Thymus (tissue), 11 donors: ENCODE data around the gene EPS8L3. TPM values are rescaled to one million over a fixed set of nuclear protein-coding genes. Genes with fewer than 3 reads are reported as not detected.

ENCODE experiments used
- DNase-seq, 9 donors: peaks; one replicate each; pipeline ENCODE4 v3.0.0-alpha.2; 2013; ENCODE audit warnings: low spot score in 9 of 9, low read depth in 6 of 9, missing footprints in 1 of 9
- H3K27ac ChIP-seq, 2 donors: one replicate each; pipeline ENCODE4 v1.5.1; 2013; ENCODE audit warnings: control low read depth in 1 of 2, low read depth in 1 of 2, low read length in 1 of 2, mild to moderate bottlenecking in 1 of 2, moderate library complexity in 1 of 2
- H3K27me3 ChIP-seq, 2 donors: one replicate each; pipeline ENCODE4 v1.5.1; 2013; ENCODE audit warnings: low read length in 1 of 2; ENCODE audit not compliant: control insufficient read depth in 2 of 2, insufficient read depth in 1 of 2
- H3K36me3 ChIP-seq, 2 donors: one replicate each; pipeline ENCODE4 v1.5.1; 2013; ENCODE audit warnings: low read length in 1 of 2, mild to moderate bottlenecking in 1 of 2, moderate library complexity in 1 of 2; ENCODE audit not compliant: control insufficient read depth in 2 of 2, insufficient read depth in 2 of 2
- H3K4me1 ChIP-seq, 2 donors: one replicate each; pipeline ENCODE4 v1.5.1; 2013; ENCODE audit warnings: low read length in 2 of 2; ENCODE audit not compliant: control insufficient read depth in 2 of 2, insufficient read depth in 2 of 2
- H3K4me3 ChIP-seq, 2 donors: one replicate each; pipeline ENCODE4 v1.5.1; 2013; ENCODE audit warnings: low read length in 2 of 2, control low read depth in 1 of 2, mild to moderate bottlenecking in 1 of 2
- H3K9me3 ChIP-seq, 2 donors: one replicate each; pipeline ENCODE4 v1.5.1; 2013; ENCODE audit warnings: low read length in 1 of 2, mild to moderate bottlenecking in 1 of 2; ENCODE audit not compliant: control insufficient read depth in 2 of 2, insufficient read depth in 1 of 2
- WGBS: extraction: QIAGEN DNeasy Blood & Tissue Kit; methylation state at CpG from one replicate; pipeline ENCODE4 v1.1.7; 2013; 5-methylcytosine and 5-hydroxymethylcytosine counted together
- polyA plus RNA-seq: library from polyadenylated mRNA; stranded (reverse); fragments of 200-250 nt; gene quantifications from one replicate; pipeline ENCODE4 v1.2.3, GENCODE V29; 2013
- total RNA-seq: library from RNA; stranded (reverse); fragments of 120-200 nt; gene quantifications from one replicate; pipeline ENCODE4 v1.2.4, GENCODE V29; 2013
- donor health status: healthy.

The EPS8L3 gene
- total and polyA plus RNA-seq, 2 donors, result 0.02 TPM; not detected in 1

DNA sequence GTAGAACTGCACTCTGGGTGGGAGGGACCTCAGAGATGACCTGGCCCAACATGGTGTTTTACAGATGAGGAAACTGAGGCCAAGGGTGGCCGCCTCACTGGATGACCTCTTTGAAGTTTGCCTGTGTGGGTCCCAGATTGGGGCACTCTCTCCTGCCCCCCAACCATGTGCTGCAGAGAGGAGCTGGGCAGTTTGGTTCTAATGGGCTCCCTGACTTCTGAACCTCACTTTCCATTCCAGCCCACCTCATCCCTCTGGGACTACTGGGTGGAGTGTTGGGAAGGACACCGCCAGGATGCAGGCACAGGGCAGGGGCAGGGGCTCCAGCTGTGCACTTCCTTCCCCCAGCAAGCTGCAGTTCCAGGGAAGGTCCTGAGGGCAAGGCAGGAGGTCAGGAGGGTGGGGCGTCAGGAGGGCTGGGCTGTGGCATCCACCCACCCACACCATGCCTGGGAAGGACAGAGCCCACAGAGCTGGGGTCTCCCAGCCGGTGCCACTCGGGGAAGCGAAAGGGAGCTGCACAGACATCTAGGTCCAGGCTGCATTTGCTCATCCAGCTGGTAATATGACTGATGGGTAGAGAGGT is 10.3 kb upstream of the EPS8L3 start:
- no peak for DNase-seq
- Histone ChIP-seq H3K4me1 (peaks cover 0 to 8% of the 10 kb centered on the region in 2 donors), H3K27ac (no peak overlapping the region), H3K9me3 (peaks cover 0 to 3% of the 10 kb centered on the region in 2 donors), H3K4me3 (no peak overlapping the region), H3K27me3 (peaks cover 0 to 3% of the 10 kb centered on the region in 2 donors), H3K36me3 (no peaks in the 10 kb centered on the region)
- WGBS, result 66% methylated on average over 6 of the region's 6 CpGs

GRCh38 chr1:109773203-109773899 is 9.6 kb upstream of the EPS8L3 start:
- H3K27me3 ChIP-seq, result peaks cover 0 to 3% of the 10 kb centered on the region in 2 donors
- H3K9me3 ChIP-seq, result peaks cover 0 to 3% of the 10 kb centered on the region in 2 donors
- DNase-seq, result peak; percentile 40 to 85 (median 55)

GRCh38 chr1:109772658-109773202 is 9.0 kb upstream of the EPS8L3 start:
- WGBS, result 97% methylated on average over 6 of the region's 6 CpGs
- H3K27ac ChIP-seq, result no peak overlapping the region
- H3K4me3 ChIP-seq, result no peak overlapping the region

More at GRCh38 chr1:109773203-109773899, 9.6 kb upstream of the EPS8L3 start:
- Histone ChIP-seq H3K27ac (no peak overlapping the region), H3K4me3 (no peak overlapping the region), H3K36me3 (no peaks in the 10 kb centered on the region), H3K4me1 (peaks cover 0 to 8% of the 10 kb centered on the region in 2 donors)
- 53% methylated on average over 17 of the region's 17 CpGs for WGBS

GRCh38 chr1:109771712-109772657 is 8.3 kb upstream of the EPS8L3 start:
- peaks cover 0 to 3% of the 10 kb centered on the region in 2 donors for H3K9me3 ChIP-seq
- no peaks in the 10 kb centered on the region for H3K36me3 ChIP-seq
- no peak for DNase-seq
- no peak overlapping the region for H3K27ac ChIP-seq
- WGBS, result 77% methylated on average over 10 of the region's 10 CpGs
- H3K4me3 ChIP-seq, result no peak overlapping the region
- peaks cover 0 to 3% of the 10 kb centered on the region in 2 donors for H3K4me1 ChIP-seq
- H3K27me3 ChIP-seq, result peaks cover 0 to 3% of the 10 kb centered on the region in 2 donors

More at GRCh38 chr1:109772658-109773202, 9.0 kb upstream of the EPS8L3 start:
- no peak for DNase-seq
- peaks cover 0 to 8% of the 10 kb centered on the region in 2 donors for H3K4me1 ChIP-seq
- H3K36me3 ChIP-seq, result no peaks in the 10 kb centered on the region
- peaks cover 0 to 3% of the 10 kb centered on the region in 2 donors for H3K27me3 ChIP-seq
- peaks cover 0 to 3% of the 10 kb centered on the region in 2 donors for H3K9me3 ChIP-seq

DNA sequence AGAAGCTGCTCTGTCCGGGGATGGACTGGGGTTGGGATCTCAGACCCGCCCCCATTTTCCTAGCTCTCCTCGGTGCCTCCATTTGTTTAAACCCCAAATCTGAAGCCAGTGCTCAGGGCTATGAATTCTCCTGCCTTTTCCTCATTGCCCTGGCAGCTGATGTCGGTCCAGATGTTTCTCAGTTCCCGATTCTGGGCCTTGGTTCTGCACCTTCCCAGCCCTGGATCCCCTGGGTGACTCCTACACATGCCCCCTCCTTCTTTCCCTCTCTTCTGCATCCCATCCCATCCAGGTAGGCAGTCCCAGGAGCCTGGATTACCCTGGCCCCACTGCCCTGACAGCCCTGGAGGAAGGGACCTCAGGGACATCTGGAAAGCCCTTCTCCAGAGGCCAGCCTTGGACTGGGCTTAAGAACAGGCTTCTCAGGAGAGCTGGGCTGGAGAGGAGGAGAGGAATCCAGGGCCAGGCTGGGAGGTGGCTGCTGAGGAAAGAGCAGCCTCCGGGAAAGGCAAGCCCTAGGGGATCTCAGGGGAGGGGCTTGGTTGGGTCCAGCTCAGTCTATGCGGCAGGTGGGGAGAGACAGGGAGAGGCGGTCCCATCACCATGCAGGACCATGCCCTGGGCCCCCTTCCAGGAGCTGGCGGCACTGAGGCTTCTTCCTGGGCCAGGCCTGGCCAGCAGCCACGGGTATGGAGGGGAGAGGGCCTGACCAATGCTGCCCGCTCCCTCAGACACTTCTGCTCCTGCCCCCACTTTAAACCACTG is 6.8 kb upstream of the EPS8L3 start:
- H3K9me3 ChIP-seq, result peaks cover 0 to 3% of the 10 kb centered on the region in 2 donors
- peaks cover 0 to 3% of the 10 kb centered on the region in 2 donors for H3K27me3 ChIP-seq
- H3K4me3 ChIP-seq, result no peak overlapping the region
- 94% methylated on average over 11 of the region's 11 CpGs for WGBS
- no peaks in the 10 kb centered on the region for H3K36me3 ChIP-seq
- H3K4me1 ChIP-seq, result no peaks in the 10 kb centered on the region
- no peak overlapping the region for H3K27ac ChIP-seq
- DNase-seq, result no peak

- Histone ChIP-seq H3K9me3 (peaks cover 0 to 3% of the 10 kb centered on the region in 2 donors), H3K4me1 (no peaks in the 10 kb centered on the region), H3K36me3 (no peaks in the 10 kb centered on the region), H3K27me3 (peaks cover 0 to 3% of the 10 kb centered on the region in 2 donors), H3K27ac (no peak overlapping the region), H3K4me3 (no peak overlapping the region)
- DNase-seq, result no peak
- 94% methylated on average over 11 of the region's 11 CpGs for WGBS
Observed at GRCh38 chr1:109769330-109770078, 5.8 kb upstream of the EPS8L3 start.

DNA sequence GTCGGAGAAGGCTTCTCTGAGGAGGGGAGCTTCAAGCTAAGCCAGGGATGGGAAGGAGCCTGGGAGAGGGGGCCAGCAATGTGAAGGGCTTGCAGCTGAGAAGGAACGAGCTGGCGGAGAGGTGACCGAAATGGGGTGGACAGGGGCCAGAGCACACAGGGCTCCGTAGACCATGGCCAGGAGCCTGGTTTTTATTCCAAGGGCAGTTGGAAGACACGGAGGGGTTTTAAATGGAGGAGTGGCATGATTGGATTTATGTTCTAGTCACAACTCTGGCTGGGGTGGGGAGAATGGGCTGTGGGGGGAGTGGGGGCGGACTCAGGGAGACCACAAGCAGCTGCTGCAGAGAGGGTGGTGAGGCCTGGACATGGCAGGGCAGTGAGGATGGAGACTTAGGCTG is 5.1 kb upstream of the EPS8L3 start:
- no peaks in the 10 kb centered on the region for H3K9me3 ChIP-seq
- H3K27me3 ChIP-seq, result no peaks in the 10 kb centered on the region
- WGBS, result 98% methylated on average over 7 of the region's 7 CpGs
- no peak overlapping the region for H3K27ac ChIP-seq
- H3K36me3 ChIP-seq, result no peaks in the 10 kb centered on the region
- DNase-seq, result no peak
- no peak overlapping the region for H3K4me3 ChIP-seq
- H3K4me1 ChIP-seq, result no peaks in the 10 kb centered on the region

- Histone ChIP-seq H3K36me3 (no peaks in the 10 kb centered on the region), H3K27me3 (no peaks in the 10 kb centered on the region), H3K4me3 (no peak overlapping the region), H3K9me3 (no peaks in the 10 kb centered on the region), H3K4me1 (no peaks in the 10 kb centered on the region), H3K27ac (no peak overlapping the region)
- DNase-seq, result no peak
- 72% methylated on average over 2 of the region's 2 CpGs for WGBS
Observed at GRCh38 chr1:109768335-109768650, 4.6 kb upstream of the EPS8L3 start.
